Activated CD4-positive, CD25-positive, alpha-beta regulatory T cell (primary cell): ENCODE results near the gene ARHGAP26.
A peak's percentile ranks its signal among the peaks of the same experiment; 100 is the strongest.

ENCODE experiments used
- DNase-seq, 4 experiments: peaks; one replicate each; lab custom pipeline; 2025; lab: John Stamatoyannopoulos, UW

Gene ARHGAP26

GRCh38 chr5:142783601-142784341 lies 13.6 kb downstream of the ARHGAP26 start:
- no peak for DNase-seq

GRCh38 chr5:142784401-142784955 lies 14.3 kb downstream of the ARHGAP26 start:
- no peak for DNase-seq

- DNase-seq: no peak
Measured at GRCh38 chr5:142785206-142785605, 15.0 kb downstream of the ARHGAP26 start.

GRCh38 chr5:142789206-142789605 lies 19.0 kb downstream of the ARHGAP26 start:
- DNase-seq: no peak

- no peak for DNase-seq
Measured at GRCh38 chr5:142792012-142792864, 22.1 kb downstream of the ARHGAP26 start.

- no peak for DNase-seq
Measured at GRCh38 chr5:142792865-142793232, 22.7 kb downstream of the ARHGAP26 start.

- no peak for DNase-seq
Measured at GRCh38 chr5:142794537-142794936, 24.4 kb downstream of the ARHGAP26 start.

GRCh38 chr5:142795251-142795650 lies 25.1 kb downstream of the ARHGAP26 start:
- DNase-seq: no peak

- DNase-seq: no peak
Measured at GRCh38 chr5:142796492-142797109, 26.4 kb downstream of the ARHGAP26 start.

- no peak for DNase-seq
Measured at GRCh38 chr5:142797420-142797819, 27.2 kb downstream of the ARHGAP26 start.

- DNase-seq: no peak
Measured at GRCh38 chr5:142798099-142798770, 28.1 kb downstream of the ARHGAP26 start.

- DNase-seq: peak in 2 of 4 experiments; percentile 2 to 7
Measured at GRCh38 chr5:142800776-142801494, 30.8 kb downstream of the ARHGAP26 start.

- no peak for DNase-seq
Measured at GRCh38 chr5:142801495-142801871, 31.3 kb downstream of the ARHGAP26 start.

- DNase-seq: no peak
Measured at GRCh38 chr5:142803428-142804125, 33.4 kb downstream of the ARHGAP26 start.

GRCh38 chr5:142805339-142805738 lies 35.2 kb downstream of the ARHGAP26 start:
- no peak for DNase-seq

GRCh38 chr5:142806841-142807267 lies 36.7 kb downstream of the ARHGAP26 start:
- no peak for DNase-seq

GRCh38 chr5:142807372-142807911 lies 37.3 kb downstream of the ARHGAP26 start:
- DNase-seq: no peak

- no peak for DNase-seq
Measured at GRCh38 chr5:142808878-142809598, 38.9 kb downstream of the ARHGAP26 start.

- DNase-seq: no peak
Measured at GRCh38 chr5:142810081-142810480, 39.9 kb downstream of the ARHGAP26 start.
